ENCODE measurements around the gene BRINP3.

DNA sequence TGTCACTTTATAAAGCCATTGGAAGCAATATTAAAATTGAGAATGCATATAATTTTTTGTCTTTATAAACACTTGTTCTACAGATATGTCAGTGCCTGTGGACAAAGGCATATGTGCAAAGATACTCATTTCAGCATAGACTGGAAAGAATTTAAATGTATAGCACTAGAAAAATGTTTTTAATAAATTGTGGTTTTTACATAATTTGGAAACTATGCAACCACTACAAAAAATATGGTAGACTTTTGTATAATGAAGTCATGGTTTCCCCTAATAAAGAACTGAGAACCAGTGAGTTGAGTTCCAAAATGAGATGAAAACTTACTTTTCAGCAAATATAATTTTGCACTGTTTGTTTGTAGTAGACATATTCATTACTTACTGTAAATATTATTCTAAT is 48.5 kb downstream of the BRINP3 start:
- TF ChIP-seq EP300 (IDR thresholded peaks at IDR 0.05; ENCODE audit: borderline replicate concordance) (no peak), RAD21 (IDR thresholded peaks at IDR 0.05; ENCODE audit: low read depth) (no peak)

Data from Ishikawa (cell line).